Activated CD8-positive, alpha-beta memory T cell treated with anti-CD3 and anti-CD28 coated beads for 24 hours (primary cell): ENCODE measurements around the gene COL28A1.
A peak's percentile ranks its signal among the peaks of the same experiment; 100 is the strongest.
"Not testable (repeated sequence)": the region's sequence is repeated elsewhere in the genome, so short reads cannot be mapped to it uniquely, and the experiment has no call there.

ENCODE experiments used
- DNase-seq: peaks from one replicate; pipeline ENCODE4 v3.0.0-alpha.2; 2020

COL28A1 gene

DNA sequence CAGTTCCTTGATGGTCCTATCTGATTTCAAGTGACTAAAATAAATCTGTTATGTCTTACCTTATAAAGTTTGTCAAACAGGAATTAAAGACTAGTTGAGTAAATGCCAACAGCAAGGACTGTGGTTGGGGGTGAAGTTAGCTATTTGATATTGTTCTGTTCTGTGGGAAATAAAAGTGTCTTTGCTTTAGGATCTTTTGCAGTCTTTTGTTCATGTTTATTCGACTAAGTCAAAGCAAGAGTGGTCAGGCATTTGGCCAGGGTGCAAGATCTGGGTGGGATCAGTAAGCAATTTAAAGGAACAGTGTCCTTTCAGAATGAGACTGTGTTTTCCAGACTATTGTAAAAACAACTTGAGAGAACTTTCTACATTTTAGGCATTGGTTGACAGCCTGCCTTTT is at the start of gene COL28A1:
Gene COL28A1 (minus strand): TSS at position 183 of the 400 bp plus-strand sequence. CDS start 2,998 bp downstream, outside the sequence.
- no peak for DNase-seq

DNA sequence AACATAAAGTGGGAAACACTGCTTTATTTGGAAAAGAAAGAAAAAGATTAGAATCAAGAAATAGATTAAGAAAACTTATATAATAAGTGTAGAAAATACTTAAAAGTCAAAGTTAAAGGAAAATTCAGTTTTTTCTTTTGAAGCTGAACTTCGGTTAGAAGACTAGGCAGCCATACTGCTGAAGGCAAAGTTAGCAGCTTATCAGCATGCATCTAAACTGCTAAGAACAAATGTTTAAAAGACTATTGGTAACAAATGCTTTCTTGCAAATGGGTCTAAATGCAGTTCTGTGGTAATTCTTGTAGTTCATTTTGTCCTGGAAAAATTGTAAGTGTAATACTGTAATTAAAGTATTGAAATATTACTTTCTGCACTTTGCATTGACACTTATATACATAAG is 49.0 kb upstream of the COL28A1 start:
- no peak for DNase-seq

GRCh38 chr7:7583731-7584130 is 48.1 kb upstream of the COL28A1 start:
- DNase-seq: no peak

GRCh38 chr7:7582596-7582995 is 46.9 kb upstream of the COL28A1 start:
- no peak for DNase-seq

DNA sequence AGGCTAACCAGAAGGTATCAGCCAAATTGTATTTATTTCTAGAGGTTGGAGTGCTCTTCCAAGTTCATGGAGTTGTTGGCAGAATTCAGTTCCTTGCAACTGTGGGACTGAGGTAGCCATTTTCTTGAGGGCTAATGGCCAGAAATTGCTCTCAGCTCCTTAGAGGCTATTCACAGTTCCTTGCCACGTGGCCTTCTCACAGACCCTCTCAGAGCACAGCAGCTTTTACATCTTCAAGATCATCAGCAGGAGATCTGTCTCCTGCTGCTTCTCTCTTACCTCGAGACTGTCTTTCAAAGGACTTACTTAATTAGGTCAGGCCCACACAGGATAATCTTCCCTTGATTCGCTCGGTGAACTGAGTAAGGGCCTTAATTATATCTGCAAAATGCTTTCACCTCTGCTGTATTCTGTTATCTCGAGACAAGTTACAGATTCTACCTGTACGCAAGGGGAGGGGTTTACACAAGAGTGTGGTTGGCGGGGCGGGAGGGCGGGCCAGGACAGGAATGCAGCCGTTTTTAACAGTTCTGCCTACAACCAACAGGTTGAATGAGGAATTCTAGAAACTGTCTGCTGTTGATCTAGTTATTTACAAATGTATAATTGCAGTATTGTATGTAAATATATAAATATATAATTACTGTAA is 46.0 kb upstream of the COL28A1 start:
- DNase-seq: no peak

- no peak for DNase-seq
Measured at GRCh38 chr7:7579638-7580037, 44.0 kb upstream of the COL28A1 start.

DNA sequence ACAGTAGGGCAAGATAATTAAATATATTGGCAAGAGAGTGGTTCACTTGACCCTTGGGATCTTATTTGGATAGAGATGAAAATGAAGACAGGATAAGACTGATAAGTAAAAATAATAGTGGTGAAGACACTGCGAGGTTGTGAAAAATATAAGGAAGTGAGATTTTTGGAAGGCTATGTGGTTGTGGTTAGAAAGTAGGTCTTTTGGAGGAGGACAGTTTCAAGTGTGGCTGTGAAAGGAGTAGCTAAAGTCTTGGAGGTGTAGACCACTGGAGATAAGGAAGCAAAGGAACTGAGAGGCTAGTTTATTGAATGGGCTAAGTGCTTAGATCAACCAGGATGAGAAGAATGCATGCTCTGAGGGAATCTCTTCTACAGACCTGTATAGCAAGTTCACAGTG is 42.2 kb upstream of the COL28A1 start:
- DNase-seq: no peak

DNA sequence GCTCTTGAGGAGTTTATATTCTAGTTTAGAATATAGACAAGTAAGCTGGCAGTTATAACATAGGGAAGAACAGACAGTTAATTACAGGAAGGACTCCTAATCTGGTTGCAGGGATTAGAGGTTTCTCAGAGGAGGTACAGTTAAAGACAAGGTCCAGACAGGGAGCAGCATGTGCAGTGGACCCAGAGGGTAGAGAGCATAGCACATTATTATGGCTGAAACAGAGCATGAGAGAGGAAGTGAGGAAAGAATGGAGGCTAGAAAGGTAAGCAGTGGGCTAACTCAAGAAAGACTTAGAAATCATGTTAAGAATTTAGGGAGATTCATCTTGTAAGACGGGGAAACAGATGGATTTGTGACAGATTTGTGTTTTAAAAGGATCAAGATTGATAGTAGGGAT is 40.7 kb upstream of the COL28A1 start:
- no peak for DNase-seq

GRCh38 chr7:7573701-7574100 is 38.0 kb upstream of the COL28A1 start:
- DNase-seq: no peak

DNA sequence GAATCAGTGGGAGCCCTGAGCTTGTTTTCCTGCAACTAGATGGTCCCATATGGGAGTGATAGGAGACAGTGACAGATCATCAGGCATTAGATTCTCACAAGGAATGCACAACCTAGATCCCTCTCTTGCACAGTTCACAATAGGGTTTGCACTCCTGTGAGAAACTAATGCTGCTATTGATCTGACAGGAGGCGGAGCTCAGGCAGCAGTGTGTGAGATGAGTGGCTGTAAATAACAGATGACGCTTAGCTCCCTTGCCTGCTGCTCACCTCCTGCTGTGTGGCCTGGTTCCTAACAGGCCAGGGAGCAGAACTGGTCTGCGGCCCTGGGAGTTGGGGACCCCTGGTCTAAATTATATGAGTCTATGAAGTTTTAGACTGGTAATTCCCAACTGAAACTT is 34.9 kb upstream of the COL28A1 start:
- no peak for DNase-seq

- DNase-seq: no peak
Measured at GRCh38 chr7:7569615-7570014, 33.9 kb upstream of the COL28A1 start.

DNA sequence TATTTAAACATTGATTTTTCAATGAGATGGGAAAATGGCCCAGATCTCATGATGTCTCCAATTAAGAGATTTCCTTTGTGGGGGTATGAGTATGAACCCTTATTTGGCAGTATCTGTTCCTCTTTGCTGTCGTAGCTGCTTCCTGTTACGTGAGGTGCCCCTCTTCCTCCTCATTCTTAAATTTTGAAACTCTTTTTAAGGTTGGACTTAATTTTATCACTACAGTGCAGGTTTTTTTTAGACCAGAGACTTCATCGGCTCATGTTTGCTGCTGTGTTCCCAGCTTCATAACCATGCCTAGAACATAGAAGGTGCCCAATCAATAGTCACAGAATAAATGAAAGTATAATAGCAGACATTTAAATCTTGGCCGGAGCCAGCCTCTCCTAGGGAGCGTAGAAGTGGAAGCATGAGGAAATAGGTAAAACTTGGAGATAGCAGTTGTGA is 33.4 kb upstream of the COL28A1 start:
- DNase-seq: no peak

GRCh38 chr7:7568553-7568952 is 32.9 kb upstream of the COL28A1 start:
- no peak for DNase-seq

GRCh38 chr7:7567898-7568531 is 32.3 kb upstream of the COL28A1 start:
- no peak for DNase-seq

DNA sequence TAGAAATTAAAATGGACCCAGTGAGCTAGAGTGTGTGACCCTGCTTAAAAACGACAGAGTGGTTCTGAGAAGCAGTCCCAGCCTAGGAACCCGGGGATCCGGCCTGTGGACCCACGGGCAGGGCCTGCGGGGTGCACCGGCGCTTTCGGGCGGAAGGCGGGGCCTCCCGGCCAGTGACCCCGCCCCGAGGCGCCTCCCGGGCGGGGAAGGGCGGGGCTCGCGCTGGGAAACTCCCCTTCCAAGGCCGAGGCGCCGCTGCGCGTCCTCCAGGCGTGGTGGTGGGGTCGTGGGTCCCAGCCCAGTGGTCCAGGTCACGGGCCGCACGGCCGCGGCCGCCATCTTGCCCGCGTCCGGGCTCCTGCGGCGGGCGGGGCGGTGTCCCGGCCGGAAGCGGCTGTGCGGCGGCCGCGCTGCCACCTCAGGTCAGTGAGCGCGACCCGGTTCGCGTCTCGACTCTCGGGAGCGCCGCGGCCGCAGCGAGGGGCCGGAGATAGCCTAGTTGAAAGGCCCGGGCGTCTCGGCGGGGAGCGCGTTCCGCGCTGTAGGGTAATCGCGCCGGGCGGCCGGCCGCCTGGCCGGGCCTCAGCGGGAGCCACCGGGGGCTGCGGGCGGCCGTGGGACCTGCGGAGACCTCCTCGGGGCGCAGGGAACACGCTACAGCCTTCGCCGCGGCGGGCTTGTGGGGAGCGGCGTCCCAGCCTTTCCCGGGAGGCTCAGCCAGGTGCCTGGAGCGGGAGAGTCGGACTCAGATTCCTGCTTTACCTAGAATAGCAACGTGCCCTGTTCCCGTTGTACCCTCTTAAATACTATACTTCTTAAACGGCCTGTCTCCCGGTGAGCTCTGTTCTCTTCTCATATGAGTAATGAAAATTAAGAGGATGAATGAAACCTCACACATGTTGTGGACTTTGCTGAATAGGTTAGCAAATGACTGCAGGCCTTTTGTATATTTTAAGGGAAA is 31.3 kb upstream of the COL28A1 start, which contains the start of gene MIOS:
Gene MIOS (plus strand): TSS at position 234 of the 961 bp plus-strand sequence. CDS start 5,592 bp downstream, outside the sequence.
- peak; percentile 94 for DNase-seq

DNA sequence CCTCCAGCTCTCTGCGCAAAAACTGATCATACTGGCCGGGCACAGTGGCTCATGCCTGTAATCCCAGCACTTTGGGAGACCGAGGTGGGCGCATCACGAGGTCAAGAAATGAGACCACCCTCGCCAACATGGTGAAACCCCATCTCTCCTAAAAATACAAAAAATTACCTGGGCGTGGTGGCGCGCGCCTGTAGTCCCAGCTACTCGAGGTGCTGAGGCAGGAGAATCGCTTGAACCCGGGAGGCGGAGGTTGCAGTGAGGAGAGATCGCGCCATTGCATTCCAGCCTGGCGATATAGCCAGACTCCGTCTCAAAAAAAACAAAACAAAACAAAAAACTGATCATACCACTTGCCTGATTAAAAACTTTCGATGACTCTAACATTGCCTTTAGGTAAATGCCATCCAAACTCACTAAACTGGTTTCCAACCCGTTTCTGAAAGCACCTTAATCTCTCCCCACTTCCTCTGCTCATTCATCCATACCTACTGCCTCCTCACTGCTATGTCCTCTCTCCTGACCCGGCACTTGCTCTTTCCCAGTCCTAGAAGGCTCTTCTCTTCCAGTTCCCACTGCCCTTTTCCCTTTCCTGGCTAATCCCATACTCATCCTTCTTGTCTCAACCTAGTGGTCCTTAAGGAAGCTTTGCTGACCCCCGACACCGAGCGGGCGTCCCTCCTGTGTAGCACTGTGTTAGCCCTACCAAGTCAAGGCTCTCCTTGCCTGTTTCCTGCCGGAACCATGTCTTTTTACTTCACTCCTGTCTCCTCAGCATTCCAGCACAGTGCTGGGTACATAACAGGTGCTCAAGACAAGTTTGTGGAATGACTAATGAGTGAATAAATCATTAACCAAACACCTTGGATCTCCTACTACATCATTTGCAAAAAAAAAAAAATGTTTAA is 30.3 kb upstream of the COL28A1 start:
- DNase-seq: peak; percentile 61

- no peak for DNase-seq
Measured at GRCh38 chr7:7565018-7565680, 29.5 kb upstream of the COL28A1 start.

DNA sequence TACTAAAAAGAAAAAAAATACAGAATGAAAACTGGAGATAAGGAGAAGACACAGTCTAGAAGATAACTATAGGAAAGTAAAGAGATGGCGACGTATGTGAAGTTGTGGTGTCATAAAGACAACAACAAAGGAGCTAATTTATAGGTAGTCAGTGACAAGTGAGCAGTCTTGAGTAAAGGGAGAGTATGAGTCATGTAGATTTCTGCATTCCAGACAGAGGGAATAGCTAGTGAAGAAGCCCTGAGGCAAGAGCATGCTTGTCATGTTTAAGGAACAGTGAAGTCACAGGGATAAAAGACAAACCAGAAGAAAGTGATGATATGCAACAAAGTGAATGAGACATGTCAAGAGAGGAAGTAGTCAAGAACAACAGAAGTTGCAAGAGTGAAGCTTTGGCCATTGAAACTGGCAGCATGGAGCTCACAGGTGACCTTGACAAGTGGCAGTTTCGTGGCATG is 28.7 kb upstream of the COL28A1 start:
- no peak for DNase-seq

DNA sequence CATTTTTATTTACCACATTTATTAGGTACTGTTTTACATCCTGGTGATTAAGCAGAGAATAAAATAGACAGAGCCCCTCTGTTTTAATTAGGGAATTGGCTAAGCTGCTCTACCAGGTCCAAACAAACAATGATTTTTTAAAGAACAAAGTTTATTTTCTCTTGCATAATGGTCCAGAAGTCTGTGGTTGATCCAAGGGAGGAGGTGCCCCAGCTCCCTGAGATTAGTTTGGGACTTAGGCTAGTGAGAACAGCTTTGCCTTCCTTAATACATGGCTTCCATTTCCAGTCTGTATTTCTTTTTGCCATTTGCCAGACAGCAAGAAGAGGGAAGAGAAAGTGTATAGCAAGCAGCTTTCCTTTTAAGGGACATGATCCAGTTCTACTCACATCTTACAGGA is 28.1 kb upstream of the COL28A1 start:
- no peak for DNase-seq

DNA sequence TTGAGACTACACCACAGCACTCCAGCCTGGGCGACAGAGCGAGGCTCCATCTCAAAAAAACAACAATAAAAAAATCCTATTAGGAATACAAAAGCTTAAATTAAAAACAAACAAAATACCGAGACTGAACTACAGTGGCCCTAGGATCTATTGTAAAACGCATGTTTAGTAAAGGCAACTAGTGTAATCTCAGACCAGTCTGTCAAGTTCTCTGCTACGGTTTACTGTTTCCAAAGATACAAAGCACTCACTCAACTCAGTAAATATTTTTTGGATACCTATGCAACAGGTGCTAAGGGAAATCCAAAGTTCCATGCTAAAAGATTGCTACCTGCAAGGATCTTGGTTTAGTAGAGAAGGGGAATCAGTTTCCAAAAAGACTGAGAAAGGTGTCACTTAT is 27.6 kb upstream of the COL28A1 start:
- no peak for DNase-seq

DNA sequence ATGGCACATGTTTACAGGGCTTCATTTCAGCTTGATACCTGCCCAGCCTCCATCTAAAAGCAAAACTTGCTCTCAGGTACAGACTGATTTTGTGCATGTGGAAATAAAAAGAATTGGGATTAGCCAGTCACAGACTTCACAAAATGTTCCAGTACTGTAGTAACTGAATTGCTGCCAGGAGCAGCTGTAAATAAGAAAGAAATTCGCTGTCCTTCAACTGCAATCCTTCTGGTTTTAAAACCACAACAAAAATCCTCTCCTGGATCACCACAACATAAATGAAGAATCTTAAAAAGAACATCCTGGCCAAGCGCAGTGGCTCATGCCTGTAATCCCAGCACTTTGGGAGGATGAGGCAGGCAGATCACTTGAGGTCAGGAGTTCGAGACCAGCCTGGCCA is 27.1 kb upstream of the COL28A1 start:
- no peak for DNase-seq

DNA sequence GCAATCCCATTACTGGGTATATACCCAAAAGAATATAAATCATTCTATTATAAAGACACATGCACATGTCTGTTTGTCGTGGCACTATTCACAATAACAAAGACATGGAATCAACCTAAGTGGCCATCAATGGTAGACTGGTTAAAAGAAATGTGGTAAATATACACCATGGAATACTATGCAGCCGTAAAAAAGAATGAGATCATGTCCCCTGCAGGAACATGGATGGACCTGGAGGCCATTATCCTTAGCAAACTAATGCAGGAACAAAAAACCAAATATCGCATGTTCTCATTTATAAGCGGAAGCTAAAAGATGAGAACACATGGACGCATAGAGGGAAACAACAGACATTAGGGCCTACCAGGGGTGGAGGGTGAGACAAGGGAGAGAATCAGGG is 25.9 kb upstream of the COL28A1 start:
- not testable (repeated sequence) for DNase-seq
